ENCODE measurements around the gene SPOCK1. TPM values are rescaled to one million over a fixed set of nuclear protein-coding genes. Genes with fewer than 3 reads are reported as not detected.

SPOCK1 gene
- polyA plus RNA-seq, 3 donors, result 1.8 to 5.7 (median 2.1) TPM

DNA sequence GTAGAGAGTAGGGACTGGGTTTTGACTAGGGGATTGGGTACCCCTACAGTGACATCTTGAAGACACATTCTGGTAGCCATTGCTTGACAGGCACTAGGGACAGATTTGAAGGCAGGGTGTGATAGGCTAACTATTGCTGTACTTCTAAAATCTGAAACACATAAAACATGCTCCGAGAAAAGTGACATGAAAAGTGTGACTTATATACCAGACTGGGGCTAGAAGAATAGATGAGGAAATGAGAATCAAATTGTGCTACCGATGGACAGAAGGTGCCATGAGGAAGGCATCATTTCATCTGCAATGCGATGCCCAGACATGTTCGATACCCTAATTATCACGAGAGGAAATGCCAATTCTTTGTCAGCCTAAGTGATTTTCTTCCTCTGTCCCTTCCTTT lies 475.8 kb downstream of the SPOCK1 start:
- no peak overlapping the region for H3K27ac Mint-ChIP-seq
- no peaks in the 10 kb centered on the region for H3K79me2 ChIP-seq (ENCODE audit: insufficient read depth, low read length)
- no peak overlapping the region for H3K9ac ChIP-seq (ENCODE audit: insufficient read depth, low read length, poor library complexity, severe bottlenecking)
- no peaks in the 10 kb centered on the region for H3K9me3 Mint-ChIP-seq
- no peaks in the 10 kb centered on the region for H4K20me1 ChIP-seq (ENCODE audit: insufficient read depth, low read length)
- peaks cover 1 to 3% (median 2%) of the 10 kb centered on the region in 3 donors for H3K27me3 Mint-ChIP-seq (ENCODE audit: low read depth in 3 of 3)
- H3K27ac ChIP-seq (ENCODE audit: low read depth in 1 of 2, low read length in 2 of 2), result no peak overlapping the region
- intact Hi-C loops (cut with micrococcal nuclease), result no loop called here
- H2AFZ ChIP-seq (ENCODE audit: insufficient read depth, low read depth, low read length, poor library complexity, severe bottlenecking), result no peak overlapping the region
- H3K36me3 Mint-ChIP-seq, result no peaks in the 10 kb centered on the region
- no peaks in the 10 kb centered on the region for H3K4me1 Mint-ChIP-seq
- TF ChIP-seq, protein P1, sequence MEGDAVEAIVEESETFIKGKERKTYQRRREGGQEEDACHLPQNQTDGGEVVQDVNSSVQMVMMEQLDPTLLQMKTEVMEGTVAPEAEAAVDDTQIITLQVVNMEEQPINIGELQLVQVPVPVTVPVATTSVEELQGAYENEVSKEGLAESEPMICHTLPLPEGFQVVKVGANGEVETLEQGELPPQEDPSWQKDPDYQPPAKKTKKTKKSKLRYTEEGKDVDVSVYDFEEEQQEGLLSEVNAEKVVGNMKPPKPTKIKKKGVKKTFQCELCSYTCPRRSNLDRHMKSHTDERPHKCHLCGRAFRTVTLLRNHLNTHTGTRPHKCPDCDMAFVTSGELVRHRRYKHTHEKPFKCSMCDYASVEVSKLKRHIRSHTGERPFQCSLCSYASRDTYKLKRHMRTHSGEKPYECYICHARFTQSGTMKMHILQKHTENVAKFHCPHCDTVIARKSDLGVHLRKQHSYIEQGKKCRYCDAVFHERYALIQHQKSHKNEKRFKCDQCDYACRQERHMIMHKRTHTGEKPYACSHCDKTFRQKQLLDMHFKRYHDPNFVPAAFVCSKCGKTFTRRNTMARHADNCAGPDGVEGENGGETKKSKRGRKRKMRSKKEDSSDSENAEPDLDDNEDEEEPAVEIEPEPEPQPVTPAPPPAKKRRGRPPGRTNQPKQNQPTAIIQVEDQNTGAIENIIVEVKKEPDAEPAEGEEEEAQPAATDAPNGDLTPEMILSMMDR (IDR thresholded peaks at IDR 0.05), result no peak
- H3K4me1 ChIP-seq (ENCODE audit: control insufficient read depth in 1 of 2, insufficient read depth in 2 of 2, low read length in 2 of 2), result no peaks in the 10 kb centered on the region
- no peak overlapping the region for H3K4me2 ChIP-seq (replicated peaks; ENCODE audit: extremely low read depth, low read length, poor library complexity, severe bottlenecking)
- no peak for DNase-seq
- H3K4me3 ChIP-seq (replicated peaks in 1 of 3; ENCODE audit: low read depth in 2 of 3, low read length in 3 of 3), result no peak overlapping the region
- no peak overlapping the region for H3K4me3 Mint-ChIP-seq
- H3K9me3 ChIP-seq (replicated peaks in 1 of 2; ENCODE audit: control insufficient read depth in 1 of 2, insufficient read depth in 1 of 2, low read length in 2 of 2), result no peaks in the 10 kb centered on the region
- H3K36me3 ChIP-seq (replicated peaks in 1 of 2; ENCODE audit: control insufficient read depth in 1 of 2, insufficient read depth in 2 of 2, low read length in 2 of 2), result no peaks in the 10 kb centered on the region
- H3K27me3 ChIP-seq (ENCODE audit: control insufficient read depth in 2 of 2, insufficient read depth in 2 of 2, low read length in 2 of 2), result no peaks in the 10 kb centered on the region
- WGBS (ENCODE audit: insufficient coverage), result 95% methylated on average over 4 of the region's 5 CpGs

DNA sequence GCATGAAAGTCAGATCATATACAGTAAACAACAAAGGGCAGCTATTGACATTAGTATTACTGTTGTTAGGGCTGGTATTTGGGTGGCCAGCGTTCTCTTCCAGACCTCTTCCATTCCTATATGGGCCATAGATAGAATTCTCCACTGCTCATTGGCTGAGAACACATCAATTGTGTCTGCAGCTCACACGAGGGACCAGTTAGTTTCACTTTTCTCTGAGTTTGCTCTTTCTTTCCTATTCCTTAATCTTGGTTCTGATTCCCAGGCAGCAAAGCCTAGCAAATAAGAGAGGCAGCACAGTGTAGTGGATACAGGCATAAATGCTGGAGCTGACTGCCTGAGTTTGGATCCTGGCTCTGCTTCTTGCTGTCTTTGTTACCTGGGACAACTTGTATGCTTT lies 476.4 kb downstream of the SPOCK1 start:
- H3K79me2 ChIP-seq (ENCODE audit: insufficient read depth, low read length), result no peaks in the 10 kb centered on the region
- H3K9ac ChIP-seq (ENCODE audit: insufficient read depth, low read length, poor library complexity, severe bottlenecking), result no peak overlapping the region
- no peak overlapping the region for H2AFZ ChIP-seq (ENCODE audit: insufficient read depth, low read depth, low read length, poor library complexity, severe bottlenecking)
- H4K20me1 ChIP-seq (ENCODE audit: insufficient read depth, low read length), result no peaks in the 10 kb centered on the region
- Mint-ChIP-seq H3K36me3 (no peaks in the 10 kb centered on the region), H3K9me3 (no peaks in the 10 kb centered on the region), H3K27me3 (ENCODE audit: low read depth in 3 of 3) (peaks cover 1 to 3% (median 2%) of the 10 kb centered on the region in 3 donors), H3K27ac (no peak overlapping the region), H3K4me1 (no peaks in the 10 kb centered on the region), H3K4me3 (no peak overlapping the region)
- no peak overlapping the region for H3K27ac ChIP-seq (ENCODE audit: low read depth in 1 of 2, low read length in 2 of 2)
- no peak for DNase-seq
- TF ChIP-seq, protein P1 (IDR thresholded peaks at IDR 0.05), result no peak
- H3K36me3 ChIP-seq (replicated peaks in 1 of 2; ENCODE audit: control insufficient read depth in 1 of 2, insufficient read depth in 2 of 2, low read length in 2 of 2), result no peaks in the 10 kb centered on the region
- no peaks in the 10 kb centered on the region for H3K4me1 ChIP-seq (ENCODE audit: control insufficient read depth in 1 of 2, insufficient read depth in 2 of 2, low read length in 2 of 2)
- no CpG with 5 or more reads among the region's 2 CpGs for WGBS (ENCODE audit: insufficient coverage)
- H3K9me3 ChIP-seq (replicated peaks in 1 of 2; ENCODE audit: control insufficient read depth in 1 of 2, insufficient read depth in 1 of 2, low read length in 2 of 2), result no peaks in the 10 kb centered on the region
- no peaks in the 10 kb centered on the region for H3K27me3 ChIP-seq (ENCODE audit: control insufficient read depth in 2 of 2, insufficient read depth in 2 of 2, low read length in 2 of 2)
- no peak overlapping the region for H3K4me2 ChIP-seq (replicated peaks; ENCODE audit: extremely low read depth, low read length, poor library complexity, severe bottlenecking)
- H3K4me3 ChIP-seq (replicated peaks in 1 of 3; ENCODE audit: low read depth in 2 of 3, low read length in 3 of 3), result no peak overlapping the region
- intact Hi-C loops (cut with micrococcal nuclease), result no loop called here
